Stimulated activated CD8-positive, alpha-beta memory T cell treated with anti-CD3 and anti-CD28 coated beads, Interleukin-12 subunit alpha, Interleukin-12 subunit beta, amount 100 ng/mL, for 24 hours (primary cell): Measurements from ENCODE around the gene NTSR1.

Source experiments
- DNase-seq: peaks from one replicate; pipeline ENCODE4 v3.0.0-alpha.2; 2020; ENCODE audit errors: extremely low read depth

NTSR1 gene

DNA sequence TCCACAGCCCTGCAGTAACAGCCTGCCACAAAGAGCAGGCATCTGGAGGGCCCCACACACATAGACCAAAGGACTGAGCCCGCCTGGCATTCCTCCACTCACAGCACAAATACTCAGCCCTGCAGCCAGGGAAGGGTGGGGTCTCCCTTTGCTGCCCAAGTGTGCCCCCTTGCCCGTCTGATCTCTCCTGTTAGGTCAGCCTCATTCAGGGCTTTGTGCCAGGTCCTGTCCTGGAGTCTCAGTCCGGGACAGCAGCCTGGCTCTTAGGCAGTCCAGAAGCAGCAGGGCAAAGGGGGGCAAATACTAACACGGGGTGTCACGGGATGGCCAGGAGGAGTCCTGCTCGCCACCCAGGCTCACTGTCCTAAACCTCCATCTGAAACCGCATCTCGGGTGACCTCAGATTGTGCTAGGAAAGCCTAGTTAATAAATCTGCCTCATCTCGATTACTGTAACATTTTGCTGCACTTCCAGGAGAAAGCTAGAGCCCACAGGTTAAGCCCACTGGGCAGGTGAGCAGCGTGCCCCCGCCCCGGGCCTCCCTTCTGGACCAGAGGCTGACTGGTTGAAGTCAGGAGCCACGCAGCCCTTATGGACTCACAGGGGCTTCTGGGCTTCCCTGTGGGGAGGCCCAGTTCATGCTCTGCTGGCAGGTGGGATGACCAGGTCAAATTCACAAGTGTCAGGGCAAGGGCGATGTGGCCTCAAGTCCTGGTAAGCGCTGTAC, 92.8 kb downstream of the NTSR1 start:
- DNase-seq: no peak

GRCh38 chr20:62802026-62802712, 93.5 kb downstream of the NTSR1 start:
- DNase-seq: no peak

DNA sequence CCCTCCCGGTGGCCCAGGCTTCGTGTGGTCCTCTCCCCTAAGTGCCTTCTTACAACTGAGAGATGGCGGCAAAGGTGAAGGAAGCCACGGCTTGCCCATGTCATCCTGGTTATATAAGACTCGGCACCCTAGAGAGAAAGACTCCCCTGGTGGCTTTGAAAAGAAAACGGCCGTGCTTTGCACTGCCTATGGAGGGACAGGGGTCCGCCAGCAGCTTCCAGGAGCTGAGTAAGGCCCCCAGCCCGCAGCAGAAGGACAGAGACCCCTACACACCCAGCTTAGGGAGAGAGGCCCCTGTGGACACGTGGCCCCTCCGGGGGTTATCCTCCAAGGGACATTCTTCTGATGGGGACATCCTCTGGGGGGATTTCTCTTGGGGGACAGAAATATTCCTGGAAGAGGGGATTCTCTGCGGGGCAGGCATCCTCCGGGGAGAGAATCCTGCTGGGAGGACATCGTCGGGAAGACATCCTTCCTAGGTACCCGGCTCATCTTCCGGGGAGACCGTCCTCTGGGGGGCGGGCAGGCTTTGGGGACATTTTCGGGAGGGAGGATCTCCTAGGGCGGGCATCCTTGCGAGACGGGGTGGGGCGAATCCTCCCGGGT, 95.5 kb downstream of the NTSR1 start:
- no peak for DNase-seq

GRCh38 chr20:62804627-62805154, 96.1 kb downstream of the NTSR1 start, which contains the start of gene OGFR:
Gene OGFR (plus strand): TSS chr20:62804835. CDS start chr20:62804860, 25 bp downstream.
- peak; percentile 33 for DNase-seq

DNA sequence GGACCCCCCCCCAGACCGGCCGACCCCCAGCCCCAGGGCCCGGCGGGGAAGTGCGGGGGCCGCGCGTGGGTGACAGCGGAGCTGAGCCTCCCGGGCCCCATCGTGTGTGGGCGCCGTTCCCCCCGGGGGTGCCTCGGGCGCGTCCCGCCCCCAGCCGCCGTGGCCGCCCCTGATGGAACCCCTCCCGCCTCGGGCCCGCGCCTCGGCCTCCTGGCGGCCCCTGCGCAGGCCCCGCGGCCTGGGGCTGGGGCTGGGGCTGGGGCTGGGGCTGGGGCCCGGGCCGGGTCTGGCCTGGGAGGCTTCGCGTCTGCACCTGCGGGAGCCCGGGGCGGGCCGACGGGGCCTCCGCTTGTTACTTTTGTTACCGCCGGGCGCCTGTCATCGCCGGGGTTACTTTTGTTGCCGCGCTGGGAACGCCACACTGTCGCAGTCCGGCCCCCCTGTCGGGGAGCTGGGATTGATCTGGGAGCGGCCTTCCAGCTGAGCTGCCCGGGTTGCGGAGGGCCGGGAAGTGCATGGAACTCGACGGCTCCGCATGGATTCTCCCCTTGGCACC, 96.6 kb downstream of the NTSR1 start:
- no peak for DNase-seq

GRCh38 chr20:62805711-62806382, 97.2 kb downstream of the NTSR1 start:
- DNase-seq: no peak

- no peak for DNase-seq
Measured at GRCh38 chr20:62806383-62807050, 97.9 kb downstream of the NTSR1 start.

GRCh38 chr20:62807444-62808210, 99.0 kb downstream of the NTSR1 start:
- no peak for DNase-seq

DNA sequence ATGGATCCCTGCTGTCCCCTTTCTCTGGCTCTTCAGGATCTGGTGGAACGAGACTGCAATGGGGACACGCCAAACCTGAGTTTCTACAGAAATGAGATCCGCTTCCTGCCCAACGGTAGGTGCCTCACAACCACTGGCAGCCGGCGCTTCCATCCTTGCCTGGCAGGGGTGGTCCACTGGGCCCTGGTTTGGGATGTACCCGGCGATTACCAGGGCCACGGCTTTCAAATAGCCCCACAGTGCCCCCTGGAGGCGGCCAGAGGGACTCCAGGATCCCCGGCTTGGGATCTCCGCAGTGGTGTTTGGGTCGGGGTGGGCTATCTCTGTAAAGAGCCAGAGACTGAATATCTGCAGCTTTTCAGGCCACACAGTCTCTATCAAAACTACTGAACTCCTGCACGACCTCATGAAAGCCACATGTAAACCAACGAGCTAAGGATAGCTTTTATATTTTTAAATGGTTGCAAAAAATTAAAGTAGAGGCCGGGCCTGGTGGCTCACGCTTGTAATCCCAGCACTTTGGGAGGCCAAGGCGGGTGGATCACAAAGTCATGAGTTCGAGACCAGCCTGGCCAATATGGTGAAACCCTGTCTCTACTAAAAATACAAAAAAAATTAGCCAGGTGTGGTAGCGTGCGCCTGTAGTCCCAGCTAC, 99.7 kb downstream of the NTSR1 start:
- DNase-seq: peak; percentile 40

- DNase-seq: no peak
Measured at GRCh38 chr20:62809530-62810428, 101.1 kb downstream of the NTSR1 start.

DNA sequence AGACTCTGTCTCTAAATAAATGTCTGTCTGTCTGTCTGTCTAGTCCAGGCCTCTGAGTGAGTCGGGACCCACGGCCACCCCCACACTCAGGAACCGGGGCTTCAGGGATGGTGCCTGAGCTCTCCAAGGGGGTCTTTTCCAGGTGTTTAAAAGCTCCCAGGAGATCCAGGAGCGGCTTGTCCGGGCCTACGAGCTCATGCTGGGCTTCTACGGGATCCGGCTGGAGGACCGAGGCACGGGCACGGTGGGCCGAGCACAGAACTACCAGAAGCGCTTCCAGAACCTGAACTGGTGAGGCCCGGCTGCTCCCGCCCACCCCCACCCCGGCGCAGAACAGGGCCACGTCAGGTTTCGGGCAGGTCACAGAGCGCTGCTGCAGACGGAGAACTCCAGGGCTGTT, 102.7 kb downstream of the NTSR1 start:
- DNase-seq: no peak

DNA sequence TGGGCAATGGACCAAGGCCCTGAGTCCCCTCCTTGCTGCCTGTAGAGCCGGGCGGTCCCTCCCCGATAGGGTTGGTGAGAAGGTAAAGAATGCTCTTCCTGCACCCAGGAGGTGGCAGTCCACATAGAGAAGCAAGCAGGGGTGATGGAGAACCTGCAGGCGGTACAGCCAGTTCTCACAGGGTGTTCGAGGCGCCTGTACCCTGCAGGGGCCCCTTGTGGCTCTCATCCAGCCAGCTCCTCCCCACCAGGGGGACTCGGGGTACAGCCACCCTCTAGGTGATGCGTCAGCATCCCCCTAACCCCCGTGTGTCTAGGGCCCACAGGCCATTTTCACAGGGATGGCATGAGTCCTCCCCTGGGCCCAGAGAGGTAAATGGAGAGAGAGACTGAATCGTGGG, 103.1 kb downstream of the NTSR1 start:
- DNase-seq: no peak
